ENCODE results near the gene ASTN2. TPM values are rescaled to one million over a fixed set of nuclear protein-coding genes. Genes with fewer than 3 reads are reported as not detected.

The ASTN2 gene
- total and polyA plus RNA-seq, 9 of the 15 experiments (the other 6 are each of a cell fraction or from before 2014, with no cell fraction given) = 0.56 to 3.5 (median 1.9) TPM

- Histone ChIP-seq H3K27ac (ENCODE audit: extremely low read depth, low read depth, low read length) (no peak overlapping the region), H3K36me3 (ENCODE audit: control insufficient read depth, insufficient read depth, low read length) (no peaks in the 10 kb centered on the region), H3K79me2 (ENCODE audit: control insufficient read depth, insufficient read depth, low read length) (no peaks in the 10 kb centered on the region), H3K4me2 (ENCODE audit: insufficient read depth, low read length) (no peak overlapping the region), H3K9me1 (ENCODE audit: control insufficient read depth, insufficient read depth, low read length) (no peaks in the 10 kb centered on the region), H3K4me1 (replicated peaks in 1 of 2; ENCODE audit: control insufficient read depth in 2 of 2, insufficient read depth in 2 of 2, low read length in 2 of 2) (no peaks in the 10 kb centered on the region), H4K20me1 (replicated peaks; ENCODE audit: control insufficient read depth, insufficient read depth, low read length) (no peaks in the 10 kb centered on the region), H3K9me3 (replicated peaks; ENCODE audit: control insufficient read depth, insufficient read depth, low read depth, low read length) (no peaks in the 10 kb centered on the region), H2AFZ (ENCODE audit: low read depth, low read length) (no peak overlapping the region), H3K27me3 (ENCODE audit: control insufficient read depth in 2 of 2, insufficient read depth in 2 of 2, low read length in 2 of 2) (no peaks in the 10 kb centered on the region), H3K9ac (ENCODE audit: insufficient read depth in 1 of 2, low read depth in 2 of 2, low read length in 2 of 2) (no peak overlapping the region), H3K4me3 (no peak overlapping the region)
- ATAC-seq (no peak), FAIRE-seq (no peak), DNase-seq (ENCODE audit: extremely low read depth in 1 of 4, low spot score in 3 of 4) (no peak)
- BruUV-seq (replicated peaks) = no TSS peak
- in situ Hi-C loops (cut with MboI) (no loop called here), intact Hi-C loops (cut with micrococcal nuclease) (no loop called here)
- ChIA-PET CTCF (ENCODE audit: low intra/inter-chr PET ratio) (no interaction called here), POLR2A (no interaction called here)
- 0% methylated on average over 3 of the region's 3 CpGs for WGBS (ENCODE audit: insufficient coverage, low coverage, missing lambda C conversion rate)
- TF ChIP-seq SP1 (CRISPR knock-in tag; IDR thresholded peaks at IDR 0.05) = no peak
- TF ChIP-seq RBM25 (IDR thresholded peaks at IDR 0.05; ENCODE audit: low read depth, low read length, severe bottlenecking) = no peak
- TF ChIP-seq ZBTB26 (CRISPR knock-in tag; IDR thresholded peaks at IDR 0.05) = no peak
- TF ChIP-seq, protein P1, sequence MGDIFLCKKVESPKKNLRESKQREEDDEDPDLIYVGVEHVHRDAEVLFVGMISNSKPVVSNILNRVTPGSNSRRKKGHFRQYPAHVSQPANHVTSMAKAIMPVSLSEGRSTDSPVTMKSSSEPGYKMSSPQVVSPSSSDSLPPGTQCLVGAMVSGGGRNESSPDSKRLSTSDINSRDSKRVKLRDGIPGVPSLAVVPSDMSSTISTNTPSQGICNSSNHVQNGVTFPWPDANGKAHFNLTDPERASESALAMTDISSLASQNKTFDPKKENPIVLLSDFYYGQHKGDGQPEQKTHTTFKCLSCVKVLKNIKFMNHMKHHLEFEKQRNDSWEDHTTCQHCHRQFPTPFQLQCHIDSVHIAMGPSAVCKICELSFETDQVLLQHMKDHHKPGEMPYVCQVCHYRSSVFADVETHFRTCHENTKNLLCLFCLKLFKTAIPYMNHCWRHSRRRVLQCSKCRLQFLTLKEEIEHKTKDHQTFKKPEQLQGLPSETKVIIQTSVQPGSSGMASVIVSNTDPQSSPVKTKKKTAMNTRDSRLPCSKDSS (IDR thresholded peaks at IDR 0.05; ENCODE audit: low read depth, partially characterized antibody) = no peak
- no peak for TF ChIP-seq ZNF316 (IDR thresholded peaks at IDR 0.05)
- TF ChIP-seq, protein P2, sequence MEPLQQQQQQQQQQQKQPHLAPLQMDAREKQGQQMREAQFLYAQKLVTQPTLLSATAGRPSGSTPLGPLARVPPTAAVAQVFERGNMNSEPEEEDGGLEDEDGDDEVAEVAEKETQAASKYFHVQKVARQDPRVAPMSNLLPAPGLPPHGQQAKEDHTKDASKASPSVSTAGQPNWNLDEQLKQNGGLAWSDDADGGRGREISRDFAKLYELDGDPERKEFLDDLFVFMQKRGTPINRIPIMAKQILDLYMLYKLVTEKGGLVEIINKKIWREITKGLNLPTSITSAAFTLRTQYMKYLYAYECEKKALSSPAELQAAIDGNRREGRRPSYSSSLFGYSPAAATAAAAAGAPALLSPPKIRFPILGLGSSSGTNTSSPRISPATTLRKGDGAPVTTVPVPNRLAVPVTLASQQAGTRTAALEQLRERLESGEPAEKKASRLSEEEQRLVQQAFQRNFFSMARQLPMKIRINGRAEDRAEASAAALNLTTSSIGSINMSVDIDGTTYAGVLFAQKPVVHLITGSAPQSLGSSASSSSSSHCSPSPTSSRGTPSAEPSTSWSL (CRISPR knock-in tag; IDR thresholded peaks at IDR 0.05; ENCODE audit: borderline replicate concordance) = no peak
- TF ChIP-seq THRB (CRISPR knock-in tag; conservative IDR thresholded peaks at IDR 0.05) = no peak
- TF ChIP-seq, protein P3, sequence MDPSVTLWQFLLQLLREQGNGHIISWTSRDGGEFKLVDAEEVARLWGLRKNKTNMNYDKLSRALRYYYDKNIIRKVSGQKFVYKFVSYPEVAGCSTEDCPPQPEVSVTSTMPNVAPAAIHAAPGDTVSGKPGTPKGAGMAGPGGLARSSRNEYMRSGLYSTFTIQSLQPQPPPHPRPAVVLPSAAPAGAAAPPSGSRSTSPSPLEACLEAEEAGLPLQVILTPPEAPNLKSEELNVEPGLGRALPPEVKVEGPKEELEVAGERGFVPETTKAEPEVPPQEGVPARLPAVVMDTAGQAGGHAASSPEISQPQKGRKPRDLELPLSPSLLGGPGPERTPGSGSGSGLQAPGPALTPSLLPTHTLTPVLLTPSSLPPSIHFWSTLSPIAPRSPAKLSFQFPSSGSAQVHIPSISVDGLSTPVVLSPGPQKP (CRISPR knock-in tag; IDR thresholded peaks at IDR 0.05) = no peak
- no peak for TF ChIP-seq MCM2 (IDR thresholded peaks at IDR 0.05; ENCODE audit: low read depth)
- TF ChIP-seq ZNF449 (CRISPR knock-in tag; IDR thresholded peaks at IDR 0.05) = no peak
- TF ChIP-seq SPI1 (IDR thresholded peaks at IDR 0.05; ENCODE audit: borderline replicate concordance, low read depth, low read length) = no peak
Observed at GRCh38 chr9:116741086-116741740, 673.6 kb downstream of the ASTN2 start.

Data from K562 (cell line).